ENCODE measurements around the gene SPAM1.

DNA sequence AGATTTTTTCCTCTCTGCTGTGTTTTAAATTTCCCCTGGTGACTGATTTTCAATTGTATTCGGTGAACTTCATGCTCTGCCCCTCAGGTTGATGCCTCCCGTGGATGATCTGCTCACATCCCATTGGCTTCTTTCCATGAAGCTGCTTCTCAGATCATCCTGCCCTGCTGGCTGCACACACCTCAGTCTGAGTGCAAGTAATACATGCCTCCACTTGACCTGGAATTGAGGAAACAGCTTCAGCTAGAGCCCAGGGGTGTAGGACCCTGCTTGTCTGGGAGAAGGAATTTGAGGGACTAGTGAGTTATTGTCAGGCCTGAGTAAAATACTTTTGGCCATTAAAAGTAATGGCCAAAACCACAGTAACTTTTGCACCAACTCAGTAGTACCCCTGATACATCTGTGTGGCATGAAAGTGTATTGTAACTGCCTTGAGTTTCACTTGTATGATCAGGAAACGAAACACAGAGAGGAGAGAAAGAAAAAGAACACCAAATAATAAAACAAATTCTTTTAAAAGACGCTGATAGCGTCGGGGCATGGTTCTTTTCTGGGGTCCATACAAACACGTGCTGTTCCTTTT lies 49.4 kb downstream of the SPAM1 start:
- TF ChIP-seq, protein P1, sequence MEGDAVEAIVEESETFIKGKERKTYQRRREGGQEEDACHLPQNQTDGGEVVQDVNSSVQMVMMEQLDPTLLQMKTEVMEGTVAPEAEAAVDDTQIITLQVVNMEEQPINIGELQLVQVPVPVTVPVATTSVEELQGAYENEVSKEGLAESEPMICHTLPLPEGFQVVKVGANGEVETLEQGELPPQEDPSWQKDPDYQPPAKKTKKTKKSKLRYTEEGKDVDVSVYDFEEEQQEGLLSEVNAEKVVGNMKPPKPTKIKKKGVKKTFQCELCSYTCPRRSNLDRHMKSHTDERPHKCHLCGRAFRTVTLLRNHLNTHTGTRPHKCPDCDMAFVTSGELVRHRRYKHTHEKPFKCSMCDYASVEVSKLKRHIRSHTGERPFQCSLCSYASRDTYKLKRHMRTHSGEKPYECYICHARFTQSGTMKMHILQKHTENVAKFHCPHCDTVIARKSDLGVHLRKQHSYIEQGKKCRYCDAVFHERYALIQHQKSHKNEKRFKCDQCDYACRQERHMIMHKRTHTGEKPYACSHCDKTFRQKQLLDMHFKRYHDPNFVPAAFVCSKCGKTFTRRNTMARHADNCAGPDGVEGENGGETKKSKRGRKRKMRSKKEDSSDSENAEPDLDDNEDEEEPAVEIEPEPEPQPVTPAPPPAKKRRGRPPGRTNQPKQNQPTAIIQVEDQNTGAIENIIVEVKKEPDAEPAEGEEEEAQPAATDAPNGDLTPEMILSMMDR (IDR thresholded peaks at IDR 0.05; ENCODE audit: low read depth, low read length), result no peak
- TF ChIP-seq POLR2A (IDR thresholded peaks at IDR 0.05; ENCODE audit: extremely low read depth, insufficient read length), result no peak
- no peak for TF ChIP-seq MYC (IDR thresholded peaks at IDR 0.05; ENCODE audit: low read depth, low read length)
- TF ChIP-seq, protein P2, sequence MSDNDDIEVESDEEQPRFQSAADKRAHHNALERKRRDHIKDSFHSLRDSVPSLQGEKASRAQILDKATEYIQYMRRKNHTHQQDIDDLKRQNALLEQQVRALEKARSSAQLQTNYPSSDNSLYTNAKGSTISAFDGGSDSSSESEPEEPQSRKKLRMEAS (IDR thresholded peaks at IDR 0.05; ENCODE audit: low read depth, low read length), result no peak
